GM12873 (cell line): Measurements from ENCODE around the gene LEMD3.

ENCODE experiments used
- TF ChIP-seq, protein P1 (sequence below): IDR thresholded peaks from 2 replicates; pipeline ENCODE4 v1.5.1; 2012; ENCODE audit warnings: low read depth, mild to moderate bottlenecking, moderate library complexity, low read length, control low read depth; ENCODE audit not compliant: insufficient read depth; ENCODE audit errors: missing control alignments

Gene LEMD3

GRCh38 chr12:65184858-65185229 lies 15.5 kb downstream of the LEMD3 start:
- TF ChIP-seq, protein P1, sequence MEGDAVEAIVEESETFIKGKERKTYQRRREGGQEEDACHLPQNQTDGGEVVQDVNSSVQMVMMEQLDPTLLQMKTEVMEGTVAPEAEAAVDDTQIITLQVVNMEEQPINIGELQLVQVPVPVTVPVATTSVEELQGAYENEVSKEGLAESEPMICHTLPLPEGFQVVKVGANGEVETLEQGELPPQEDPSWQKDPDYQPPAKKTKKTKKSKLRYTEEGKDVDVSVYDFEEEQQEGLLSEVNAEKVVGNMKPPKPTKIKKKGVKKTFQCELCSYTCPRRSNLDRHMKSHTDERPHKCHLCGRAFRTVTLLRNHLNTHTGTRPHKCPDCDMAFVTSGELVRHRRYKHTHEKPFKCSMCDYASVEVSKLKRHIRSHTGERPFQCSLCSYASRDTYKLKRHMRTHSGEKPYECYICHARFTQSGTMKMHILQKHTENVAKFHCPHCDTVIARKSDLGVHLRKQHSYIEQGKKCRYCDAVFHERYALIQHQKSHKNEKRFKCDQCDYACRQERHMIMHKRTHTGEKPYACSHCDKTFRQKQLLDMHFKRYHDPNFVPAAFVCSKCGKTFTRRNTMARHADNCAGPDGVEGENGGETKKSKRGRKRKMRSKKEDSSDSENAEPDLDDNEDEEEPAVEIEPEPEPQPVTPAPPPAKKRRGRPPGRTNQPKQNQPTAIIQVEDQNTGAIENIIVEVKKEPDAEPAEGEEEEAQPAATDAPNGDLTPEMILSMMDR = no peak

GRCh38 chr12:65187665-65188064 lies 18.3 kb downstream of the LEMD3 start:
- TF ChIP-seq, protein P1 = no peak

DNA sequence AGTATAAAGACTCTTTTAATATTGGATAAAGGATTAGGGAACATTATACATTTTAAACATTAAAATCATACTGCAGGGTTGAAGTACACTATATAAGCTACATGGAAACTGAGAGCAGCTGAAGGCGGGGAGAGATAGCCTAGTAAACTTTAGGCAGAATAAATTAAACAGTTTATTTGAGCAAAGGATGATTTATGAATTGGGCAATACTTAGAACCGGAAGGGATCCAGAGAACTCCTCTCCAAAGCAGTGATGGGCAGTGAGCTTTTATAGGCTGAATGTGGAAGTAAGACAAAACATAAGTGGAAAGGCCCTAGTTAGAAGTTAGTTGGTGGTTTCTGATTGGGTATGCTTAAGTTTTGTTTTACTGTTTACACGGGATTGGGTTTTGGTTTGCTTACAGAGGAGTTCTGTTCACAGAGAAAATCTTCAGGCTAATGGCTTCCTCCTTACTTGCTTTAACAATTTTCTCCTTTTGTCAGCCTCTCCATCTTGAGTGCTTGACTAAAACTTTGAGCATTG lies 18.9 kb downstream of the LEMD3 start:
- TF ChIP-seq, protein P1 = no peak

- TF ChIP-seq, protein P1 = no peak
Observed at GRCh38 chr12:65189028-65189718, 19.8 kb downstream of the LEMD3 start.

GRCh38 chr12:65192963-65193516 lies 23.7 kb downstream of the LEMD3 start:
- TF ChIP-seq, protein P1 = no peak

GRCh38 chr12:65194949-65195348 lies 25.6 kb downstream of the LEMD3 start:
- TF ChIP-seq, protein P1 = no peak

DNA sequence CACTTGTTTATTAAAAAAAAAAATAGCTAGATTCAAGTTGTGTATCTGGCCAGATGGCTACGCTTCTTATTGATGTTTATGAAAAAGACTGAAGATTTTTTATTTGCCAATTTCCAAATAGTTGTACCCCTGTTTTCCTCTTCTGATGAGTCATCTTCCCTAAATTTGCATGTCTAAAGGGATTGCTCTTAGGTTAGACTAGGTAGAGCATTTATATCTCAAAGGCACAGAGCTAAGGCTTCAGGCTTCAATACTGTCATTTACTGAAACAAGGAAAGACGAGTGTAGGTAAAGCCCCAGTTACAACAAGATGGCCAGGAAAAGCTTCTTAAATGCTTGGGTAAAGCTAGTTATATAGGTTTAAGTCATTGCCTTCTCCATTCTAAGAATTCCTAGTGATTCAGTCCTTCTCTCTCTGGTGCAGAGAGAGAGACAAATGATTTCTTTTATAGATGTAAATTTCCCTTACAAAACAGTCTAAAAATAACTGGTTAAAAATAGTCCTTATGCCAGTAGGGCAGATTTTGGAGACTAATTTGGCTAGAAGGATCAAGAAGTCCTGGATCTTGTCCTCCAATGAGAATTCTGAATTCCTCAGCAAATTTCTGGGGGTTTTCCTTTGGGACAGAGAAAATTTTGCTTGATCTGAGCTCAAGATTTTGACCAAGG lies 26.1 kb downstream of the LEMD3 start:
- TF ChIP-seq, protein P1 = no peak
